Suprapubic skin (tissue), 3 donors: ENCODE results near the gene MYO9B.

ENCODE experiments used
- POLR2AphosphoS5 ChIP-seq, 3 donors: sonication (generic); formaldehyde crosslinking; IDR thresholded peaks; one replicate each; pipeline ENCODE4 v1.6.1; 2017; ENCODE audit warnings: antibody characterized with exemption in 3 of 3
- TF ChIP-seq, protein P1 (sequence below), 2 donors: fragments of 200-600 bp in 1 of 2; fragments of 450-650 bp in 1 of 2; sonication (generic) in 1 of 2; IDR thresholded peaks; one replicate each; pipeline ENCODE4 v1.5.1; 2016 to 2019; ENCODE audit warnings: antibody characterized with exemption in 2 of 2, mild to moderate bottlenecking in 1 of 2, moderate library complexity in 1 of 2

GRCh38 chr19:17070912-17071311 lies 4.7 kb upstream of the MYO9B start:
- TF ChIP-seq, protein P1, sequence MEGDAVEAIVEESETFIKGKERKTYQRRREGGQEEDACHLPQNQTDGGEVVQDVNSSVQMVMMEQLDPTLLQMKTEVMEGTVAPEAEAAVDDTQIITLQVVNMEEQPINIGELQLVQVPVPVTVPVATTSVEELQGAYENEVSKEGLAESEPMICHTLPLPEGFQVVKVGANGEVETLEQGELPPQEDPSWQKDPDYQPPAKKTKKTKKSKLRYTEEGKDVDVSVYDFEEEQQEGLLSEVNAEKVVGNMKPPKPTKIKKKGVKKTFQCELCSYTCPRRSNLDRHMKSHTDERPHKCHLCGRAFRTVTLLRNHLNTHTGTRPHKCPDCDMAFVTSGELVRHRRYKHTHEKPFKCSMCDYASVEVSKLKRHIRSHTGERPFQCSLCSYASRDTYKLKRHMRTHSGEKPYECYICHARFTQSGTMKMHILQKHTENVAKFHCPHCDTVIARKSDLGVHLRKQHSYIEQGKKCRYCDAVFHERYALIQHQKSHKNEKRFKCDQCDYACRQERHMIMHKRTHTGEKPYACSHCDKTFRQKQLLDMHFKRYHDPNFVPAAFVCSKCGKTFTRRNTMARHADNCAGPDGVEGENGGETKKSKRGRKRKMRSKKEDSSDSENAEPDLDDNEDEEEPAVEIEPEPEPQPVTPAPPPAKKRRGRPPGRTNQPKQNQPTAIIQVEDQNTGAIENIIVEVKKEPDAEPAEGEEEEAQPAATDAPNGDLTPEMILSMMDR (IDR thresholded peaks at IDR 0.05) = no peak
- TF ChIP-seq POLR2AphosphoS5 (IDR thresholded peaks at IDR 0.05) = no peak
